HEK293 (cell line): ENCODE measurements around the gene TBC1D22A.

Source experiments
- CTCF ChIA-PET: fragments of 350-600 bp; formaldehyde crosslinking; extraction: SDS; loops from one replicate; lab custom pipeline; 2021; ENCODE audit warnings: antibody characterized with exemption; lab: Yijun Ruan, JAX
- POLR2A ChIA-PET: fragments of 300-600 bp; formaldehyde crosslinking; extraction: SDS; loops from one replicate; lab custom pipeline; 2020; ENCODE audit warnings: antibody characterized with exemption, inconsistent platforms; lab: Yijun Ruan, JAX
- H3K27ac ChIP-seq: fragments of 200-500 bp; sonication (Bioruptor generic); 2 replicates; pipeline ENCODE4 v1.5.1; 2014; ENCODE audit warnings: low read depth, low read length, control low read depth, inconsistent platforms; ENCODE audit errors: extremely low read depth
- H3K36me3 ChIP-seq, 2 experiments: fragments of 200-500 bp in 1 of 2; sonication (Bioruptor generic) in 1 of 2; 1 replicate in 1 of 2; 2 replicates in 1 of 2; pipeline ENCODE4 v1.5.1; 2014 to 2017; ENCODE audit warnings: inconsistent platforms in 2 of 2, low read length in 2 of 2; ENCODE audit not compliant: control insufficient read depth in 2 of 2, insufficient read depth in 1 of 2
- H3K4me1 ChIP-seq: fragments of 200-500 bp; sonication (Bioruptor generic); 2 replicates; pipeline ENCODE4 v1.5.1; 2014; ENCODE audit warnings: mild to moderate bottlenecking, low read length, inconsistent platforms; ENCODE audit not compliant: control insufficient read depth, insufficient read depth
- H3K4me3 ChIP-seq: 2 replicates; pipeline ENCODE4 v1.5.1; 2011; ENCODE audit warnings: low read depth, mild to moderate bottlenecking, control low read depth, low read length, moderate library complexity
- H3K9me3 ChIP-seq: fragments of 200-500 bp; sonication (Bioruptor generic); 2 replicates; pipeline ENCODE4 v1.5.1; 2014; ENCODE audit warnings: low read depth, low read length, inconsistent platforms; ENCODE audit not compliant: control insufficient read depth, insufficient read depth
- GFI1B ChIP-seq: fragments of 450-650 bp; formaldehyde crosslinking; IDR thresholded peaks from 2 replicates; pipeline ENCODE4 v1.5.1; 2016; ENCODE audit warnings: missing biosample characterization, missing genetic modification characterization
- KLF10 ChIP-seq: fragments of 450-650 bp; IDR thresholded peaks from 2 replicates; pipeline ENCODE4 v1.5.1; 2018; ENCODE audit warnings: missing biosample characterization, mild to moderate bottlenecking, missing genetic modification characterization
- KLF8 ChIP-seq: fragments of 450-650 bp; formaldehyde crosslinking; IDR thresholded peaks from 2 replicates; pipeline ENCODE4 v1.5.1; 2016; ENCODE audit warnings: missing biosample characterization, missing genetic modification characterization
- SALL2 ChIP-seq: fragments of 450-650 bp; formaldehyde crosslinking; IDR thresholded peaks from 2 replicates; pipeline ENCODE4 v1.5.0; 2017; ENCODE audit warnings: missing biosample characterization, mild to moderate bottlenecking, missing genetic modification characterization, borderline replicate concordance
- ZBTB1 ChIP-seq: fragments of 450-650 bp; formaldehyde crosslinking; IDR thresholded peaks from 2 replicates; pipeline ENCODE4 v1.5.1; 2016; ENCODE audit warnings: missing biosample characterization, missing genetic modification characterization
- ZBTB20 ChIP-seq: fragments of 450-650 bp; formaldehyde crosslinking; IDR thresholded peaks from 2 replicates; pipeline ENCODE4 v1.5.1; 2016; ENCODE audit warnings: missing biosample characterization, missing genetic modification characterization
- ZBTB7A ChIP-seq: fragments of 450-650 bp; formaldehyde crosslinking; IDR thresholded peaks from 2 replicates; pipeline ENCODE4 v1.5.1; 2016; ENCODE audit warnings: low read depth, missing biosample characterization, missing genetic modification characterization
- ZBTB8A ChIP-seq: fragments of 450-650 bp; formaldehyde crosslinking; IDR thresholded peaks from 2 replicates; pipeline ENCODE4 v1.5.1; 2016; ENCODE audit warnings: missing biosample characterization, missing genetic modification characterization
- ZNF223 ChIP-seq: fragments of 450-650 bp; formaldehyde crosslinking; IDR thresholded peaks from 2 replicates; pipeline ENCODE4 v1.5.1; 2016; ENCODE audit warnings: missing biosample characterization, missing genetic modification characterization
- ZNF24 ChIP-seq: fragments of 450-650 bp; formaldehyde crosslinking; IDR thresholded peaks from 2 replicates; pipeline ENCODE4 v1.5.1; 2016; ENCODE audit warnings: missing biosample characterization, missing genetic modification characterization
- ZNF350 ChIP-seq: fragments of 450-650 bp; formaldehyde crosslinking; IDR thresholded peaks from 2 replicates; pipeline ENCODE4 v1.5.0; 2017; ENCODE audit warnings: missing biosample characterization, mild to moderate bottlenecking, missing genetic modification characterization
- ZNF433 ChIP-seq: fragments of 450-650 bp; formaldehyde crosslinking; IDR thresholded peaks from 2 replicates; pipeline ENCODE4 v1.5.1; 2016; ENCODE audit warnings: missing biosample characterization, missing genetic modification characterization, low read depth
- ZNF555 ChIP-seq: fragments of 450-650 bp; formaldehyde crosslinking; conservative IDR thresholded peaks from 2 replicates; pipeline ENCODE4 v1.5.1; 2017; ENCODE audit warnings: missing biosample characterization, mild to moderate bottlenecking, missing genetic modification characterization, inconsistent platforms
- ZNF629 ChIP-seq: fragments of 450-650 bp; formaldehyde crosslinking; IDR thresholded peaks from 2 replicates; pipeline ENCODE4 v1.5.1; 2017; ENCODE audit warnings: missing biosample characterization, missing genetic modification characterization
- ZNF777 ChIP-seq: fragments of 450-650 bp; formaldehyde crosslinking; IDR thresholded peaks from 2 replicates; pipeline ENCODE4 v1.5.1; 2017; ENCODE audit warnings: missing biosample characterization, missing genetic modification characterization, borderline replicate concordance
- ZSCAN16 ChIP-seq: fragments of 450-650 bp; formaldehyde crosslinking; IDR thresholded peaks from 2 replicates; pipeline ENCODE4 v1.5.1; 2016; ENCODE audit warnings: missing biosample characterization, missing genetic modification characterization
- TF ChIP-seq, protein P1 (sequence below): fragments of 450-650 bp; formaldehyde crosslinking; IDR thresholded peaks from 2 replicates; pipeline ENCODE4 v1.5.1; 2016; ENCODE audit warnings: missing biosample characterization, missing genetic modification characterization
- TF ChIP-seq, protein P2 (sequence below): fragments of 450-650 bp; formaldehyde crosslinking; IDR thresholded peaks from 2 replicates; pipeline ENCODE4 v1.5.1; 2016; ENCODE audit warnings: missing biosample characterization, missing genetic modification characterization
- TF ChIP-seq, protein P3 (sequence below): fragments of 450-650 bp; formaldehyde crosslinking; IDR thresholded peaks from 2 replicates; pipeline ENCODE4 v1.5.1; 2016; ENCODE audit warnings: missing biosample characterization, missing genetic modification characterization
- TF ChIP-seq, protein P4 (sequence below): fragments of 450-650 bp; IDR thresholded peaks from 2 replicates; pipeline ENCODE4 v1.5.1; 2018; ENCODE audit warnings: missing biosample characterization, mild to moderate bottlenecking, missing genetic modification characterization

Gene TBC1D22A

DNA sequence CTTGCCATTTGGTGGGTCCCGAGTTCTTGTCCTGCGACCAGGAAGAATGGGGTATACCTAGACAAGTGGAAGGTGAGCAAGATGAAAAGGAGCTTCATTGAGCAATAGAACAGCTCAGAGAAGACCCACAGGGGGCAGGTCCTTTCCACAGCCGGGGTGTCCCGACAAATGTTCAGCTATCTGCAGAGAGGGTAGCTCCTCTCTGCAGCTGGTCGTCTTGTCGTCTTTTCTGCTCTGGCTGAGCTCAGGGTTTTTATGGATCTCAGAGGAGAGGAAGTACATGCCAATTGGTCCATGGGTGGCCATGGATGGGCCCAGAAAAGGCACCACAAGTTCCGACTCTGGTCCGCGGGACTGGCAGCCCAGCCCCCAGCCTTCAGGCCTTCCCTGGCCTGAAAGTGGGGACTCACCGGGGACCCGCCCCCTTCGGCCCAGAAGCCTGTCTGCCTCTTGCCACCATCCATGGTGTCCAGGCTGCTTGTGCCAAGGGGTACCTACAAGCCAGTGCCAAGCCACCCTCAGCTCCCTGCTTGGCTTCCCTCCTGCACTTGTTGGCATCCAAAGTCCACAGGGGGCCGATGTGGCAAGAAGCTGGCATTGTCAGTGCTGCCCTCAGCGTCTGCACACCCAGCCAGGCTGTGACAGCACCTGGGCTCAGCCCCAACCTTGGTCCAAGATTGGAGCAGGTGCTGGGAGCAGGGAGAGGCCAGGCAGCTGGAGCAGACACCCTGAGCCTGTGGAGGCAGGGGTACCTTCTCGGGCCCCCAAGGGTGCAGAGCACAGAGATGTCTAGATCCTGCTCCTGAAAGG is 438.9 kb downstream of the TBC1D22A start (continued):
- TF ChIP-seq, protein P1, sequence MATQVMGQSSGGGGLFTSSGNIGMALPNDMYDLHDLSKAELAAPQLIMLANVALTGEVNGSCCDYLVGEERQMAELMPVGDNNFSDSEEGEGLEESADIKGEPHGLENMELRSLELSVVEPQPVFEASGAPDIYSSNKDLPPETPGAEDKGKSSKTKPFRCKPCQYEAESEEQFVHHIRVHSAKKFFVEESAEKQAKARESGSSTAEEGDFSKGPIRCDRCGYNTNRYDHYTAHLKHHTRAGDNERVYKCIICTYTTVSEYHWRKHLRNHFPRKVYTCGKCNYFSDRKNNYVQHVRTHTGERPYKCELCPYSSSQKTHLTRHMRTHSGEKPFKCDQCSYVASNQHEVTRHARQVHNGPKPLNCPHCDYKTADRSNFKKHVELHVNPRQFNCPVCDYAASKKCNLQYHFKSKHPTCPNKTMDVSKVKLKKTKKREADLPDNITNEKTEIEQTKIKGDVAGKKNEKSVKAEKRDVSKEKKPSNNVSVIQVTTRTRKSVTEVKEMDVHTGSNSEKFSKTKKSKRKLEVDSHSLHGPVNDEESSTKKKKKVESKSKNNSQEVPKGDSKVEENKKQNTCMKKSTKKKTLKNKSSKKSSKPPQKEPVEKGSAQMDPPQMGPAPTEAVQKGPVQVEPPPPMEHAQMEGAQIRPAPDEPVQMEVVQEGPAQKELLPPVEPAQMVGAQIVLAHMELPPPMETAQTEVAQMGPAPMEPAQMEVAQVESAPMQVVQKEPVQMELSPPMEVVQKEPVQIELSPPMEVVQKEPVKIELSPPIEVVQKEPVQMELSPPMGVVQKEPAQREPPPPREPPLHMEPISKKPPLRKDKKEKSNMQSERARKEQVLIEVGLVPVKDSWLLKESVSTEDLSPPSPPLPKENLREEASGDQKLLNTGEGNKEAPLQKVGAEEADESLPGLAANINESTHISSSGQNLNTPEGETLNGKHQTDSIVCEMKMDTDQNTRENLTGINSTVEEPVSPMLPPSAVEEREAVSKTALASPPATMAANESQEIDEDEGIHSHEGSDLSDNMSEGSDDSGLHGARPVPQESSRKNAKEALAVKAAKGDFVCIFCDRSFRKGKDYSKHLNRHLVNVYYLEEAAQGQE (tag by site-specific recombination), result no peak
- TF ChIP-seq, protein P2, sequence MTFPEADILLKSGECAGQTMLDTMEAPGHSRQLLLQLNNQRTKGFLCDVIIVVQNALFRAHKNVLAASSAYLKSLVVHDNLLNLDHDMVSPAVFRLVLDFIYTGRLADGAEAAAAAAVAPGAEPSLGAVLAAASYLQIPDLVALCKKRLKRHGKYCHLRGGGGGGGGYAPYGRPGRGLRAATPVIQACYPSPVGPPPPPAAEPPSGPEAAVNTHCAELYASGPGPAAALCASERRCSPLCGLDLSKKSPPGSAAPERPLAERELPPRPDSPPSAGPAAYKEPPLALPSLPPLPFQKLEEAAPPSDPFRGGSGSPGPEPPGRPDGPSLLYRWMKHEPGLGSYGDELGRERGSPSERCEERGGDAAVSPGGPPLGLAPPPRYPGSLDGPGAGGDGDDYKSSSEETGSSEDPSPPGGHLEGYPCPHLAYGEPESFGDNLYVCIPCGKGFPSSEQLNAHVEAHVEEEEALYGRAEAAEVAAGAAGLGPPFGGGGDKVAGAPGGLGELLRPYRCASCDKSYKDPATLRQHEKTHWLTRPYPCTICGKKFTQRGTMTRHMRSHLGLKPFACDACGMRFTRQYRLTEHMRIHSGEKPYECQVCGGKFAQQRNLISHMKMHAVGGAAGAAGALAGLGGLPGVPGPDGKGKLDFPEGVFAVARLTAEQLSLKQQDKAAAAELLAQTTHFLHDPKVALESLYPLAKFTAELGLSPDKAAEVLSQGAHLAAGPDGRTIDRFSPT (tag by site-specific recombination), result no peak
- no peak for TF ChIP-seq ZNF629
- TF ChIP-seq ZBTB7A (tag by site-specific recombination), result no peak
- no peak for TF ChIP-seq ZNF433 (tag by site-specific recombination)
- no peak for TF ChIP-seq GFI1B (tag by site-specific recombination)

DNA sequence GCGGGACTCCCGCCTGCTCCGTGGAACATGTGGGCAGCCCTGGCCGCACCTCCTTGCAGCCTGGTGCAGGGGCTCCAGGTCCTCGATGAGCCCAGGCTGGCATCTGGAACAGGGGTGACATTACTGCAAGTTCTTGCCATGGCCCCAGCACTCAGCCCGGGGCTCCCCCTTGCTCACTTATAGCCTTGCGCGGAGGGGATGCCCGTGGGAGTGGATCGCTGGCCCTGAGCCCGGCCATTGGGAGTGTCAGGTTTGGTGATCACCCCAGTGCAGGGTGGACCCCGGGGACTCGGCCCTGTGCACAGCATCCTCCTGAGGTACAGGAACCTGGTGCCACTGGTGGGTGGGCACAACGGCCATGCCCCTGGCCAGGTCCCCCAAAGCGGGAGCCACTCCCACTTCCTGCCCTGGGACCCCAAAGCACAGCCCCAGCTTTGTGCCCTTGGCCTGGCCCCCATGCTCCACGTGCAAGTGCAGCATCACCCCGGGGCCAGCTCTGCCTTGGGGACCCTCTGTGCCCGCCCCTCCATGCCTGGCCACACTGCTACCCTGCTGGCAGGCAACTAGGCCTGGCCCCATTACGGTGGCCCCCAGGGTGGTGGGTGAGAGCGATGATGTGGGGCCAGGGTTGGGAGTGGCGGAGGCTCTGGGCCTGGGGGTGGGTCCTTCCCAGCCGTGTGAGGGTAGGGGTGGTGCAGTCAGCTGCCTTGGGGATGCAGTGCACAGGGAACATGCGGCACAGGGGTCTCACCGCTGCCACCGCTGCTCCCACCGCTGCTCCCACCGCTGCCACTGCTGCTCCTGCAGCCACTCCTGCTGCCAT is 439.8 kb downstream of the TBC1D22A start:
- ChIA-PET POLR2A (no interaction called here), CTCF (no interaction called here)
- H3K4me3 ChIP-seq, result no peak overlapping the region
- no peak overlapping the region for H3K27ac ChIP-seq
- no peaks in the 10 kb centered on the region for H3K4me1 ChIP-seq
- H3K9me3 ChIP-seq, result no peaks in the 10 kb centered on the region
- no peak for TF ChIP-seq KLF10
- no peak for TF ChIP-seq ZNF777 (tag by site-specific recombination)
- TF ChIP-seq ZNF555 (tag by site-specific recombination), result no peak
- no peak for TF ChIP-seq ZNF24 (tag by site-specific recombination)
- TF ChIP-seq ZBTB8A (tag by site-specific recombination), result no peak
- TF ChIP-seq ZSCAN16 (tag by site-specific recombination), result no peak
- no peak for TF ChIP-seq ZNF223 (tag by site-specific recombination)
- TF ChIP-seq, protein P3, sequence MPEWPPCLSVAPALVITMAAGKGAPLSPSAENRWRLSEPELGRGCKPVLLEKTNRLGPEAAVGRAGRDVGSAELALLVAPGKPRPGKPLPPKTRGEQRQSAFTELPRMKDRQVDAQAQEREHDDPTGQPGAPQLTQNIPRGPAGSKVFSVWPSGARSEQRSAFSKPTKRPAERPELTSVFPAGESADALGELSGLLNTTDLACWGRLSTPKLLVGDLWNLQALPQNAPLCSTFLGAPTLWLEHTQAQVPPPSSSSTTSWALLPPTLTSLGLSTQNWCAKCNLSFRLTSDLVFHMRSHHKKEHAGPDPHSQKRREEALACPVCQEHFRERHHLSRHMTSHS (tag by site-specific recombination), result no peak
- TF ChIP-seq KLF8 (tag by site-specific recombination), result no peak
- TF ChIP-seq SALL2, result no peak
- TF ChIP-seq ZNF350 (tag by site-specific recombination), result no peak
- TF ChIP-seq ZBTB1 (tag by site-specific recombination), result no peak
- no peak for TF ChIP-seq ZBTB20 (tag by site-specific recombination)
- TF ChIP-seq, protein P4, sequence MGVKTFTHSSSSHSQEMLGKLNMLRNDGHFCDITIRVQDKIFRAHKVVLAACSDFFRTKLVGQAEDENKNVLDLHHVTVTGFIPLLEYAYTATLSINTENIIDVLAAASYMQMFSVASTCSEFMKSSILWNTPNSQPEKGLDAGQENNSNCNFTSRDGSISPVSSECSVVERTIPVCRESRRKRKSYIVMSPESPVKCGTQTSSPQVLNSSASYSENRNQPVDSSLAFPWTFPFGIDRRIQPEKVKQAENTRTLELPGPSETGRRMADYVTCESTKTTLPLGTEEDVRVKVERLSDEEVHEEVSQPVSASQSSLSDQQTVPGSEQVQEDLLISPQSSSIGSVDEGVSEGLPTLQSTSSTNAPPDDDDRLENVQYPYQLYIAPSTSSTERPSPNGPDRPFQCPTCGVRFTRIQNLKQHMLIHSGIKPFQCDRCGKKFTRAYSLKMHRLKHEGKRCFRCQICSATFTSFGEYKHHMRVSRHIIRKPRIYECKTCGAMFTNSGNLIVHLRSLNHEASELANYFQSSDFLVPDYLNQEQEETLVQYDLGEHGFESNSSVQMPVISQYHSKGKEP (tag by site-specific recombination), result no peak
- H3K36me3 ChIP-seq, result no peaks in the 10 kb centered on the region
